GM10266 (cell line): ENCODE results near the gene OOEP.

Experiments used
- DNase-seq: peaks from one replicate; pipeline ENCODE4 v3.0.0; 2012; ENCODE audit errors: extremely low spot score
- CTCF ChIP-seq: IDR thresholded peaks from 2 replicates; pipeline ENCODE4 v1.5.1; 2012; ENCODE audit warnings: mild to moderate bottlenecking, low read depth; ENCODE audit not compliant: control insufficient read depth, insufficient read depth; ENCODE audit errors: missing control alignments

Gene OOEP

GRCh38 chr6:73329201-73329600 lies 40.5 kb downstream of the OOEP start:
- DNase-seq, result no peak
- no peak for TF ChIP-seq CTCF

GRCh38 chr6:73328790-73329189 lies 40.9 kb downstream of the OOEP start:
- no peak for DNase-seq
- no peak for TF ChIP-seq CTCF

DNA sequence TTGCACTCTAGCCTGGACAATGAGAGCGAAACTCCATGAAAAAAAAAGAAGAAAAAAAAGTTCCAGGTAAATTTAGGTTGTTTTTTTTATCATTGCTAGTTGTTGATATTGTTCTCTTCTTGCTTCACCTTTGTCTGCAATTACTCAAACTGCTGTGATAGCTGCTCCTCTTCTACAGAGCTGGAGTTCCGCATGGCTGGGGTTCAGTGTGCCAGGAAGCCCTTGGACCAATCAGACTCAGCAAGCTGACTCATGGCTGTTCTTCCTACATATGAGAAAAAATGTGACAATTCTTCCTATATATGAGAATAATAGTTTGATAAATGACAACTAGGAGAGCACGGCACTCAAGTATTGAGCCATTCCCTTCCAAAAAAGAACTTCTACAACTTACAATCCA lies 44.0 kb downstream of the OOEP start:
- DNase-seq, result no peak
- TF ChIP-seq CTCF, result no peak

DNA sequence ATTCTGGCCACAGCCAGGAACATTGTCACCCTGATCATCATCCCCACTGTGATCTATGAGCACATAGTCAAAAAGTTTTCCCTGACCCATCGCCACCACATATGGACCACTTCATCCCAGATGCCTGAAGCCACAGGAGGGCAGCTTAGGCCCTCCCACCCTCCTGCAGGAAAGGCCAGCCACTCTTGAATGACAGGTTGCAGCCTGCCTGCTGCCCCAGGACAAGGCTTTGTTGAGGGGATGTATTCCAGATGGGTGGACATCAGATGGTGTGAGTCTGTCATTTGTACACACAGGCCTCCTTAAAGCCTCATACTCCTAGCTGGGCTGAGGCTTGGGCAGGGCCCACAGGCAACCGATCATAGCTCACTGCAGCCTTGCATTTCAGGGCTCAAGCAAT lies 46.4 kb downstream of the OOEP start:
- TF ChIP-seq CTCF, result no peak
- no peak for DNase-seq
